VCaP (cell line): ENCODE measurements around the gene EGFR.

Experiments
- H3K27ac ChIP-seq: fragments of 450-650 bp; 2 replicates; pipeline ENCODE4 v1.5.1; 2017
- CTCF ChIP-seq: fragments of 450-650 bp; conservative IDR thresholded peaks from 2 replicates; pipeline ENCODE4 v1.5.1; 2017; ENCODE audit warnings: mild to moderate bottlenecking, moderate library complexity

EGFR gene

GRCh38 chr7:54985426-54986330 is 33.1 kb upstream of the EGFR start:
- H3K27ac ChIP-seq, result no peak overlapping the region
- TF ChIP-seq CTCF, result no peak

- H3K27ac ChIP-seq, result no peak overlapping the region
- no peak for TF ChIP-seq CTCF
Measured at GRCh38 chr7:54986716-54987115, 32.1 kb upstream of the EGFR start.

- H3K27ac ChIP-seq, result peak overlapping the region; percentile 49
- no peak for TF ChIP-seq CTCF
Measured at GRCh38 chr7:54987772-54988171, 31.0 kb upstream of the EGFR start.

- no peak for TF ChIP-seq CTCF
- peak overlapping the region; percentile 49 for H3K27ac ChIP-seq
Measured at GRCh38 chr7:54988516-54988915, 30.3 kb upstream of the EGFR start.

- peak overlapping the region; percentile 49; the same call in 1 of the 2 replicates for H3K27ac ChIP-seq
- no peak for TF ChIP-seq CTCF
Measured at GRCh38 chr7:54989453-54990225, 29.2 kb upstream of the EGFR start.

GRCh38 chr7:54991341-54991740 is 27.5 kb upstream of the EGFR start:
- H3K27ac ChIP-seq, result no peak overlapping the region
- TF ChIP-seq CTCF, result no peak

GRCh38 chr7:54992871-54993475 is 25.8 kb upstream of the EGFR start:
- H3K27ac ChIP-seq, result no peak overlapping the region
- TF ChIP-seq CTCF, result no peak
